Erythroblast (primary cell): ENCODE measurements around the gene NLRP10.

ENCODE experiments used
- DNase-seq, 2 experiments: peaks; one replicate each; lab custom pipeline; 2025; lab: John Stamatoyannopoulos, UW
- GATA1 ChIP-seq: IDR thresholded peaks from 2 replicates; pipeline ENCODE4 v1.6.1; 2011; ENCODE audit warnings: low read depth, mild to moderate bottlenecking, control low read depth, low read length, moderate library complexity
- POLR2A ChIP-seq: IDR thresholded peaks from 2 replicates; pipeline ENCODE4 v1.6.1; 2011; ENCODE audit warnings: mild to moderate bottlenecking, low read length

Gene NLRP10

GRCh38 chr11:7964873-7965272 is 374 bp downstream of the NLRP10 start:
- no peak for TF ChIP-seq GATA1
- TF ChIP-seq POLR2A = no peak
- no peak for DNase-seq

- TF ChIP-seq POLR2A = no peak
- no peak for TF ChIP-seq GATA1
- no peak for DNase-seq
These were observed 986 bp downstream of the NLRP10 start for GRCh38 chr11:7964261-7964660.

- TF ChIP-seq POLR2A (no peak), GATA1 (no peak)
- DNase-seq = no peak
These were observed 10.1 kb downstream of the NLRP10 start for GRCh38 chr11:7955191-7955590.

DNA sequence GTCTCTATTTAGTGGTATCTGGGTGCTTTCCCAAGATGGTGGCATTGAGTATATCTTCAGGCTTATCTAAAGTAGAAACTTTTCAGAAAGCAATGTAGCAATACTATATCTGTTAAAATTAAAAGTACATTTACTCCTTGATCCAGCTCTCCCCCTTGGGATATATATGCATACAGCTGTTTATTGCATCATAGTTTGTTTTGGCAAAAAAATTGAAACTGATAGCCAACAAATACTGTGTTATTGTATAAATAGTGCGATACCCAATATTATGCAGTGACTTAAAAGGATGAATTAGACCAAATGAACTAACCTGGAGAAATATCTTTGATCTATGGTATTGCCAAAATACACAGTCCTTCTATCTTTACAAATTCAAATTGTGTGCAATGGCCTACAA is 15.3 kb downstream of the NLRP10 start:
- TF ChIP-seq GATA1 (no peak), POLR2A (no peak)
- DNase-seq = no peak

DNA sequence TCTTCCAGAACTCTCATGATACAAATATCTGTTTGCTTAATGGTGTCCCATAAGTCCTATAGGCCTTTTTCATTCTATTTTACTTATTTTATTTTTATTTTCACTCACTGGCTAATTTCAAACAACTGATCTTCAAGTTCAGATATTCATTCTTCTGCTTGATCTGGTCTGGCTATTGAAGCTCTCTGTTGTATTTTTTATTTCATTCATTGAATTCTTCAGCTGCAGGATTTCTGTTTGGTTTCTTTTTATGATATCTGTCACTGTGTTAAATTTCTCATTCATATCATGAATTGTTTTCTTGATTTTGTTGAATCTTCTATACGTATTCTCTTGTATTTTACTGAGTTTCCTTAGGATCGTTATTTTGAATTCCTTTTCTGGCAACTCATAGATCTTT is 21.1 kb downstream of the NLRP10 start:
- TF ChIP-seq POLR2A (no peak), GATA1 (no peak)
- DNase-seq = no peak

DNA sequence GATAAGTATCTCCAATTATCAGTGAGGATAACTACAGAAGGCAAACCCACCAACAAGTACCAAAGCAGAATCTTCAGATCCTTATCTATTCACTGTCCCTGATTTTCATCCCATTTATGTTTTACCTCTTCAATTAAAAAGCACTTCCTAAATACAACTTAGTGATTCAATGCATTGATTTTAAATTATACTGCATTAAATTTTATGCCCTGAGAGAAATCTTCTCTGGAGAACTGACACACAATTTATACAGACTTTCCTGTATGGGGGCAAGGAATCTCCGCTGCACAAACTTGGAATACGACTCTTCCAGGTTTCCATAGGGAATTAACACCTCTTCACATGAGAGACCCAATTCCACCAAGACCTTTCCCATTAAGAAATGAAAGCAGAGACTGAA is 23.6 kb downstream of the NLRP10 start, which contains the start of gene OR10A3:
TSS of gene OR10A3 (minus strand) at position 101 of the 400 bp plus-strand sequence. CDS start 2,188 bp downstream, outside the sequence.
- TF ChIP-seq GATA1 = no peak
- TF ChIP-seq POLR2A = no peak
- DNase-seq = no peak

- no peak for DNase-seq
- no peak for TF ChIP-seq GATA1
- TF ChIP-seq POLR2A = no peak
These were observed 24.1 kb downstream of the NLRP10 start for GRCh38 chr11:7941146-7941545.

GRCh38 chr11:7936615-7937014 is 28.6 kb downstream of the NLRP10 start:
- peak; percentile 30 to 38 for DNase-seq
- TF ChIP-seq POLR2A (no peak), GATA1 (no peak)

DNA sequence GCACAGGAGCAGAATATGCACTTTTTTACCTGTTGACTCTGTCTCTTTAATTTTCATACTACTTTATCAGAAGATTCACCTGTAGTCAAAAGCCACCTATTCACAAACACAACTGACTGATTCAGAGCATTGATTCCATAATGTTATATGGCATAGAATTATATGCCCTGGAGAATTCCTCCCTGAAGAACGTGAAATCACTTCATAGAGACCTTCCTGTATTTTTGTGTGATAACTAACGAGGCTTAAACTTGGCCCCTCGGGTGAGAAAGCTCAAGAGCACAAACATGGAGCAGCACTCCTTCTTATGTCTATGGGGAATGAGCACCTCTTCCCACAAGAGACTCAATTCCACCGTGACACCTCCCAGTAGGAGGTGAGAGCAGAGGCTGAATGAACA is 34.1 kb downstream of the NLRP10 start, which contains the start of gene OR10A6:
TSS of gene OR10A6 (minus strand) at position 101 of the 400 bp plus-strand sequence. CDS start 2,606 bp downstream, outside the sequence.
- TF ChIP-seq POLR2A = no peak
- TF ChIP-seq GATA1 = no peak
- no peak for DNase-seq

DNA sequence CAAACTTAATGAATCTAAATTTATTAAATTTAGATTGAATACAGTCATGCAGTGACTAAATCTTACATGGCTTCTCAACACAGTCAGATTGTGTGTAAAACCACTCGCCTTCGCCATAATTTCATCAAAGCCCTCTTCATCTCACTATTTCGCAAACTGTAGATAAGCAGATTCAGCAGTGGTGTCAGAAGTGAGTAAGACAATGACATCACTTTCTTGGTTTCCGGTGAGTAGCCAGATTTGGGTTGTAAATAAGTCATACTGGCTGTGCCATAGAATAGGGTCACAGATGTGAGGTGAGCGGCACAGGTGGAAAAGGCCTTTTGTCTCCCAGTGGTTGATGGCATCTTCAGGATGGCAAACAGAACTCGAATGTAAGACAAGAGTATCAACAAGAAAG is 37.6 kb downstream of the NLRP10 start:
- TF ChIP-seq GATA1 (no peak), POLR2A (no peak)
- peak in 1 of 2 experiments; percentile 16 for DNase-seq

DNA sequence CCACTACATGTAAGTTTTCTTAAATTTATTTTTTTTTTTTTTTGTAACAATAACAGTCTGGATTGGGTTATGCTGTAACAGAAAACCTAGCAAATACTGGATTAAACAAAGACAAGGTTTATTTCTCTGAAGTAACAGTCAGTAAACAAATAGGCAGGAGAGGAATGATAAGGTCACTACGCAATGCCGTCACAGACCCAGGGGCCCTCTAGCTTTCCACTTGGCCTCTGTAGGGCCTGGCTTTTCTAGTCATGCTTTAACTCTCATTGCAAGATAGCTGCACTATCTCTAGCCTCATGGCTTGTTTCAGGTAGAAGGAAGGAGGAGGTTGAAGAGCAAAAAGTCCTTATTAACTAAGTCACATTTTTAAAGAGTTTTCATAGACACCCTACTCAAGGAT is 40.7 kb downstream of the NLRP10 start:
- TF ChIP-seq POLR2A (no peak), GATA1 (no peak)
- DNase-seq = no peak

DNA sequence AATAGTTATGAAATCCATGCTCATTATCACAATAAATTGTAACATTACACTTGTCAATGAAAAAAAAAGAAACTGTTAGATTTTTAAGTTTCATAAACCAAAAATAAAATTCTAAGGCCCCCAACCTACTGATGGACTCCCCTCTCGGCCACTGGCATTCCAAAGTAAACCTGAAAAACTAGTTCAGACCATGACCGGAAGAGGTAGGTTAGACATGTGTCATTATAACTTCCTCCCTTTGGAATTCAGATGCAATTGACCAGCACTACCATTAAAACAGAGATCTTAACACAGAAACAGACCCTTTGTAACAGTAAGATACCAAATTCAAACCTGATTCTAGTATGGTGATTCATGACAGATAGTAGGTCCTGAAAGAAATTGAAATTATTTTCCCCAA is 47.1 kb downstream of the NLRP10 start:
- no peak for TF ChIP-seq POLR2A
- no peak for TF ChIP-seq GATA1
- DNase-seq = no peak
